HG03108 (cell line): Measurements from ENCODE around the gene THAP10.
"Not testable (repeated sequence)": the region's sequence is repeated elsewhere in the genome, so short reads cannot be mapped to it uniquely, and the experiment has no call there.

Experiments
- ATAC-seq: cut with Tn5 transposase; IDR thresholded peaks from one replicate; pipeline ENCODE4 v1.9.1; 2021; ENCODE audit warnings: moderate library complexity; ENCODE audit not compliant: unreplicated experiment

Gene THAP10

DNA sequence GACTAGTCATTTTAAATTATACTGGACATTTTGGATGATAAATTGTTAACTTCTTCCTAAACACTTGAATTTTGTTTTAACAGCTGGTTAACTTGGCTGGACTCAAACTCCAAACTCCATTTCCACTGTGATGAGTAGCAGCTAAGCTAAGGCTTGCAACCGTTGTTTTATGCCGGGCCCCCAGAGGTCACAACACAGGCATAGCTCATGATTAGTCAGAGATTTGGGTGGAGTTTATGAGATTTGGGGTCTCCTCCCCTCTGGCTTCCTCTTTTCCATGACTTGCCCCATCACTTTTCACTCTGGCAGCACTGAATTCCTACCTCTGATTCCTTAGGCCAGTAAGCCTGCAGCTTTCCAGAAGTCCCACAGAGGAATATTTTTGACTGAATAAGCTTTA lies 12.8 kb downstream of the THAP10 start:
- no peak for ATAC-seq

DNA sequence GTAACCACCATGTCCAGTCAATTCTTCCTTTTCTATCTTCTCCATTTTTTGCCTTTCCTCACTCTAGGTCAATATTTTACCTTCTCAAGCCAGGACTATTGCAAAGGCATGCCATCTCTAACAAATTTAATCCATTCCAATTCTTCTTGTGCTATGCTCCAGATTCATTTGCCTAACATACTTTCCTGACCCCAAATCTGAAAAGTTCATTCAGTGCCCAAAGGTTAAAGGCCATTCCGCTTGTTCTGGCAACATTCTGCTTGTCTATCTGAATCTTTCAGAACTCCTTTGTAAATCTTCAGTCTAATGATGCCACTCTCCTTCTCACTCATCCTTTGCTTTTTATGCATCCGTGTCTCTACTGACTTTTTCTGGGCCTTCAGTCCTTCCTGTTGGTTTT lies 15.6 kb downstream of the THAP10 start:
- no peak for ATAC-seq

DNA sequence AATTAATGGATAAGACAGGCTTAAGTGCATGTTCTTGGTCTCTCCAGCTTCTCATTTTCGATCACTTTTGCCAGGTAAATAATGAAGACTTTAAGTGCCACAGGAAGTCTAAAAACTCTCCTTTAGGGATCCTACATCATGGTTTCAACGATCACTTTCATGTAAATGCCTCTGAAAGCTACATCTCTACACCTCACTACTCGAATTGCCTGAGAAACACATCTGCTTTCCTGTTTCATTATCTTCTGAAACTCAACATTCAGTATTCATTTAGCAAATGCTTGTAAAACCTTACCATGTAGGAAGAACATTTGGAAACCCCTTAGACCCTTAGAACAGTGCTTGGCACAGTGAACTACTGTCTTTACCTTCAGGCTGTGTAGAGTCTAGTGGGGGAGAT lies 16.2 kb downstream of the THAP10 start:
- ATAC-seq = no peak

DNA sequence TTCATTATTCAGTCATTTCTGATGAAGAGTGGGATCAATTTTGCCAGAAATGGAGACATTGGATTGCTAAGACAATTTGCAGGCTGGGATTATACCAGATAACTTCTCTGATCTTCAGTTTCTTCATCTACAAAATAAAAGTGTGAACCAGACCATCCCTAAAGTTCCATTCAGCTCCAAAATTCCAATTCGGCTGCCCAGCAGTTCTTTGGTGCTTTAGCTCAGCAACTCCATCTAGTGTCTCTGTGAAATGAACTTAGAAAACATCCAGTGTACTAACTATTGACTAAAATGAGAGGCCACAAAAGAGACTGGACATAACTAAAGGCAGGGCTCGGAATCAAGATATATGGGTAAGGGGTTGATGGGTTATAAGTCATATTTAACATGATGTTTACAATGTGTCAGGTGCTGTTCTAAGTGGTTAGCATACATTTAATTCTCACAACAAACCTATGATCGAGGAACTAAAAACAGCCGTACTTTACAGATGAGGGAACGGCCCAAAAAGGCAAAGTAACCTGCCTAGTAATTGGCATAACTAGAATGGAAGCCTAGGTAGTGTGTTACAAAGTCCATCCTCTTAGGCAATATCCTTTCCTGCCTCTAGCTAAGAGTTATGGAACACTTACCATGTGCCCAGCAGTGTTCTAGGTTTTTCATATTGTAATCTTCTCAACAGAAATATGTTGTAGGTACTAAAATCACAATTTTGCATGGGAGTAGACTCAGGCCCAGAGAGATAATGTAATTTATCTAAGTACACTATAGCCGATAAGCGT lies 17.0 kb downstream of the THAP10 start:
- ATAC-seq = no peak

DNA sequence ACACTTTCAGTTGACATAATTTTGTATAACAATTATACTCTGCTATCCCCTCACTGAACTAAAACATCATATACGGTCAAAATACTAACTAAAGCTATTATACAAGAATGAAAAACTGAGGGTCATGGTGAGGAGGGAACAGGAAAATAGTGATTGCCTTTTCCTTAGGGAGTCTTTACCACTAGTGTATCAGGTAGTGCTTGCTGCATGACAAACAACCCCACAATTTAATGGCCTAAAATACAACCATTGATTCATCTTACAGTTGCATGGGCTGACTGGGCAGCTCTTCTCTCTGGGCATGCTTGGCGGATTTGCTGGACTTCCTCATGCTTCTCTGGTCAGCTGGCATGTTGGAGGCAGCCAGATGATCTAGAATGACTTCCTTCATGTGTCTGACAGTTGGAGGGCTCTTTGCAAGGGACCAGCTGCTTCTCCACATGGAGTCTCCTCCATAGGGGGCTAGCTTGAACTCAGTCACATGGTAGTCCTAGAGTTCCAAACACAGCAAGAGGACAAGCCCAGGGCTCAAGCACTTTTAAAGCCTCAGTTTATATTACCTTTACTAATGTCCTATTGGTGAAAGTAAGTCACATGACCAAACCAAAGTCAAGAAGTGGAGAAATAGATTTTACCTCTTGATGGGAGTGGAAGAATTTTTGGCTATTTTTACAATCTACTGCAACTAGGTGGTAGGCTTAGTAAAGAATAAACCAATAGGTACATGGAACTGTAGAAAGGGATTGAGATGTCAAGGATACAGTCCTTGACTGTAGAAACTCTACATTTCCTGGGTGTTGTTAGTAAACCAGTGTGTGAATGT lies 18.8 kb downstream of the THAP10 start:
- ATAC-seq = no peak

DNA sequence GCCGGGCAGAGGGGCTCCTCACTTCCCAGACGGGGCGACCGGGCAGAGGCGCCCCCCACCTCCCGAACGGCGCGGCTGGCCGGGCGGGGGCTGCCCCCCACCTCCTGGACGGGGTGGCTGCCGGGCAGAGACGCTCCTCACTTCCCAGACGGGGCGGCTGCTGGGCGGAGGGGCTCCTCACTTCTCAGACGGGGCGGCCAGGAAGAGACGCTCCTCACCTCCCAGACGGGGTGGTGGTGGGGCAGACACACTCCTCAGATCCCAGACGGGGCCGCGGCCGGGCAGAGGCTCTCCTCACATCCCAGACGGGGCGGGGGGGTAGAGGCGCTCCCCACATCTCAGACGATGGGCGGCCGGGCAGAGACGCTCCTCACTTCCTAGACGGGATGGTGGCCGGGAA lies 20.7 kb downstream of the THAP10 start:
- not testable (repeated sequence) for ATAC-seq

DNA sequence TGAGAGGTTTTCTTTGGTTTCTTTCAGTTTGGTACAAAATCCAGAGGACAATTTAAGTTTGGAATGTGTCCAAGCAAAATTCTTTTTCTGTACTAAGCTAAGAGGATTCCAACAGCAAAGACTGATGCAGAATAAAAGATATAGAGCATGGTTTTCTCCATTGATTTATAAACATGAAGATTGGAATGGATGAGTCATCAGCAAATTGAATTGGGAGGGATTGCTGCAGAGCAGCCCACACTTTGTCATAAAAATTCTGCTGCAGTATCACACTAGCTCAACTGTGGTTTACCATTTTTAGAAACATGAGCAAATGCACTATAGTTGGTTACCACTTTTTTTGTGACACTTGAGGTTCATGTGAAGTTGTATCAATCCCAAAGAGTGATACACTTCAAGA lies 22.2 kb downstream of the THAP10 start:
- ATAC-seq = no peak

DNA sequence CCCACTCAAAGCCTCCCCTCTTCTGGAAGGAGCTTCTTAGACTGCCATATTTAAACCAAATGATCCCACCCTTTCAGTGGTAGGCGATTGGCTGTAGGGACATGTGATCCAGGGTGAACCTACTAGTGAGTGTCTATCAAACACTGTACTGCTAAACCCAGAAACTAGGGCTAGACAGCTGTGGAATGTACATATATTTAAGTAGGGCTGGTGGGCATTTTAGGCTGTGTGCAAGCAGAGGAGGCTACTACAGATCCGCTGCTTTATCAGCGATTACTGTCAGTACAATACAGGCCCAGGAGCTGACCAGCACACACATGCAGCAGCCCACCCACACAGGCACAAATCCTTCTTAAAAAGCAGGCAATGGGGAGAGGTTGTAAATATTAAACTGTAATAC lies 22.9 kb downstream of the THAP10 start:
- ATAC-seq = no peak

DNA sequence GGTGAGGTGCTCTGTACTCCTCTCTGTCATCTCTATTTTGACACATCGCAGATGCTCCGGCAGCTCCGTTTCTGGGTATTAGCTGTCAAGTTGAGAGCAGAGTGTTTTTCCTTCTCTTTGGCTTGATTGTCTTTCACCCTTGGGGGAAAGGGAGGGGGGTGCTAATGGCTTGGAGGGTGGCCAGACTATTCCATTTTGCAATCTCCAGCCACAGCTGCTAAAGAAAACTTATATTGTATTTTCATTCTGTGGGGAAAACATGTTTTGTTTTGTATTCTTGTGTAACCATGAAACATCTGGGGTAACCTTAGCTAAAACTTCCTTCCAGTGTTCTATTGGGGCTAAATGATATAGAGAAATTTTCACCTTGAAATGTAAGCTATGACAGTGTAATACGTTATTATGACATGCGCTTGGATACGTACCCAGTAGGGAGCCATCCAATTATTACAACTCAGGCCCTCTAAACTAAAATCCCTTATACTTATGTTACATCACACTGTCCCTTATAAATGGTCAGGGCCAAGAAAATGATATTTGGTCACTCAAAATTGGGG lies 24.2 kb downstream of the THAP10 start:
- no peak for ATAC-seq

DNA sequence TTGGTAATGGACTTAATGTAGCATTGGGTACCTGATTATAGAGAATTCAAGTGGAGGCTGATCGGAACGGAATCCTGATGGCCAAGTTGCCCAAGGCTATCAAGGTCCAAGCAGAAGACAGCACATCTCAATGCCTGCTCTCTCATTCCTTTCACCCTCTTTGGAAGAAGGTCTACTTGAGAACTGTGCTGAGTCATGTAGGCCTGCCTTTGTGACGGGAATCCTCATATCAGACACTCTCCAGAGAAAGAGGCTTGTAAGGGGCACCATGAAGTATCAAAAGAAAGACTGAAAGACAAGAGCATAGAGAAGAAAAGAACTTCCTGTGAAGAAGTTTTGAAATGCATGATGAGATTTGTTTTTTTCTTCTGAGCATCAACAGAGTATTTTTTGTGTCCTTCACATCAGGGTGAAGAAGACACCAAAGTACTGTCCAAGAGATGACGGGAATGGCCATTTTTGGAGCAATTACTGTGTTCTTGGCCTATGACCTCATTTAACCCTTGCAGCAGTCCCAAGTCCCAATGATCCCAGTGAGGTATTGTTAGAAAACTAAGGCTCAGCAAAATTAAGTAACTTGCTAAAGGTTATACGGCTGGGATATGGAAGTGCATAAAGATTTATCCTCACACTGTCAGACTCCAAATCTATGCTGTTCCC lies 25.1 kb downstream of the THAP10 start:
- no peak for ATAC-seq

DNA sequence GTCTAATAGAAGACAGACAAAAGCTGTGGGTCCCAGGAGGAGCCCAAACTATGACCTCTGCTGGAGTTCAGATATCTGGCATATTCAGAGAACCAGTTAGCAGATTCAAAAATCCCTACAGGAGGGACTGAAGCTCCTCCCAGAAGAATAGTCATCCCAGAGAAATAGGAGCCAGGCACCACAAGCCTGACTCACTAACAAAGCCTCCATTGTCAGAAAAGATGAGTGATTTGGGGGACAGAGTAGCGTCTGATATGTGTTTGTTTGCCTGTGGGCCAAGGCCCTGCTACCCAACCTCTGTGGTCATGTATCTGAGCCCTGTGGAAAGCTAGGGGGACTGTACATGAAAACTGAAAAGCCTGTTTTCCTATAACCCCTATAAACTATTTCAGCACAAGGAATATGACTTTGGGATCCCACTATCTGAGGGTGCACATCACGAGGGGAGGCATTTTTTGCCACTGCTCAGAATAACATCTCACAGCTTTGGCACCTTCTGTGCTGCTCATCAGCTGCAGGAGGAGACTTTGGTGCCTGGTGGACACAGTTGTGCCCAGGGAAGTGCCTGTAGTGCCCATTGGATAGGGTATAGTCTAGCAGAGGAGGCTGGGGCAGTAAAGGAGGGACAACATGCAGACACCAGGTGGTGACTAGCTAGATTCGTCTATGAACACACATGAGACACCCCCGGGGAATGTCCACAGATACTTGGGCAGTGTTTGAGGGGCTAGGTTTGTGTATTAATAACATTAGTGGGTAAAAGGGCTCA lies 28.6 kb downstream of the THAP10 start:
- ATAC-seq = no peak

DNA sequence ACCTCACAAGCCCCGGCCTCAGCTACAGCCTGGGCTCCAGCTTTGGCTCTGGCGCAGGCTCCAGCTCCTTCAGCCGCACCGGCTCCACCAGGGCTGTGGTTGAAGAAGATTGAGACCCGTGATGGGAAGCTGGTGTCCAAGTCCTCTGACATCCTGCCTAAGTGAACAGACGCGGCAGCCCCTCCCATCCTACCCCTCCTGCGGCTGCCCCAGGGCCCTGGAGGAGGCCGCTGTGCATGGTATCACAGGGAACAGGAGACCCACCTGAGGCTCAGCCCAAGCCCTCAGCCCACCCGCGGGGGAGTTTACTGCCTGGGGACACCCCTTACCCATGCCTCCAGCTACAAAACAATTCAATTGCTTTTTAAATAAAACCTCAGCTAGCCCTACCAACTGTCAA lies 32.2 kb downstream of the THAP10 start:
- no peak for ATAC-seq

DNA sequence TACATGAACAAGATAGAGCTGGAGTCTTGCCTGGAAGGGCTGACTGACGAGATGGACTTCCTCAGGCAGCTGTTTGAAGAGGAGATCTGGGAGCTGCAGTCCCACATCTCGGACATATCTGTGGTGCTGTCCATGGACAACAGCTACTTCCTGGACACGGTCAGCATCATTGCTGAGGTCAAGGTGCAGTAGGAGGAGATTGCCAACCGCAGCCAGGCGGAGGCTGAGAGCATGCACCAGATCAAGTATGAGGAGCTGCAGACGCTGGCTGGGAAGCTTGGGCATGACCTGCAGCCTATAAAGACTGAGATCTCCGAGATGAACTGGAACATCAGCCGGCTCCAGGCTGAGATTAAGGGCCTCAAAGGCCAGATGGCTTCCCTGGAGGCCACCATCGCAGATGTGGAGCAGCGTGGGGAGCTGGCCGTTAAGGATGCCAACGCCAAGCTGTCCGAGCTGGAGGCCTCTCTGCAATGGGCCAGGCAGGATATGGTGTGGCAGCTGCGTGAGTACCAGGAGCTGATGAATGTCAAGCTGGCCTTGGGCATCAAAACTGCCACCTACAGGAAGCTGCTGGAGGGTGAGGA lies 32.8 kb downstream of the THAP10 start:
- no peak for ATAC-seq

DNA sequence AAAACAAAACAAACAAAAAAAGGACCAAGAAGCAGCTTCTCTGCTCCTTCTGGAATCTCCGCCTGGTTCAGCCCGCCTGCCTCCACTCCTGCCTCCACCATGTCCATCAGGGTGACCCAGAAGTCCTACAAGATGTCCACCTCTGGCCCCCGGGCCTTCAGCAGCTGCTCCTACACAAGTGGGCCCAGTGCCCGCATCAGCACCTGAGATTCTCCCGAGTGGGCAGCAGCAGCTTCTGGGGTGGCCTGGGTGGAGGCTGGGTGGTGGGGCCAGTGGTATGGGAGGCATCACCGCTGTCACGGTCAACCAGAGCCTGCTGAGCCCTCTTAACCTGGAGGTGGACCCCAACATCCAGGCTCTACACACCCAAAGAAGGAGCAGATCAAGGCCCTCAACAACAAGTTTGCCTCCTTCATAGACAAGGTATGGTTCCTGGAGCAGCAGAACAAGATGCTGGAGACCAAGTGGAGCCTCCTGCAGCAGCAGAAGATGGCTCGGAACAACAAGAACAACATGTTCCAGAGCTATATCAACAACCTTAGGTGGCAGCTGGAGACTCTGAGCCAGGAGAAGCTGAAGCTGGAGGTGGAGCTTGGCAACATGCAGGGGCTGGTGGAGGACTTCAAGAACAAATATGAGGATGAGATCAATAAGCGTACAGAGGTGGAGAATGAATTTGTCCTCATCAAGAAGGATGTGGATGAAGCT lies 33.5 kb downstream of the THAP10 start:
- ATAC-seq = not testable (repeated sequence)

DNA sequence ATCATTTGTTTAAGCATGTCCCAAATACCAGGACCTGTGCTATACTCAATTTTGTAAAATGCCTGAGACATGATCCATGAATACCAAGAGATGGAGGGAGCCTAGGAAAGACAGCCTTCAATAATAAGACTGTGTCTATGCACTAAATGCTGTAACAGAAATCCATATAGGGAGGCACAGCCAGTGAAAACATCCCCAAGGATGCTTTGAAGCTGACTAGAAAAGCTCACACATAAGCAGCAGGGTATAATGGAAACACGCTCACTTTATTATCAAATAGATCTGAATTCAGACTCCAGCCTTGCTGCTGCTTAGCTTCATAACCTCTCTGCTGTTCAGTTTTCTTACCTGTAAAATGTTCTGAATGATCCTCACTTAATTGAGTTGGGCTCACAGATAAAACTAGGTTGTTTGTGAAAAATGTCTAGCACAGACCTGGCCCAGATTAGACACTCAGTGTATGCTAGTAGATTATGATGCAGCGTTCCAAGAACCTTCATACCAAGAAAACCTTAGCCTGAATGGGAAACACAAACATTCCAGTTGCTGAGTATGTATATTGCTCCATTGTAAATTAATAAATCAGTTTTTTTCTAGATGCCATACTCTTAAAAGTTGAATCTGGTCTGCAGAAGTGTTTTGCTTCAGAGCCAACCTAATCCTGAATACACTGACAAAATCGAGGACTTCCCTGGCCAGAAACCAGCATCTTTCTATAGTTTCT lies 34.5 kb downstream of the THAP10 start:
- ATAC-seq = no peak

DNA sequence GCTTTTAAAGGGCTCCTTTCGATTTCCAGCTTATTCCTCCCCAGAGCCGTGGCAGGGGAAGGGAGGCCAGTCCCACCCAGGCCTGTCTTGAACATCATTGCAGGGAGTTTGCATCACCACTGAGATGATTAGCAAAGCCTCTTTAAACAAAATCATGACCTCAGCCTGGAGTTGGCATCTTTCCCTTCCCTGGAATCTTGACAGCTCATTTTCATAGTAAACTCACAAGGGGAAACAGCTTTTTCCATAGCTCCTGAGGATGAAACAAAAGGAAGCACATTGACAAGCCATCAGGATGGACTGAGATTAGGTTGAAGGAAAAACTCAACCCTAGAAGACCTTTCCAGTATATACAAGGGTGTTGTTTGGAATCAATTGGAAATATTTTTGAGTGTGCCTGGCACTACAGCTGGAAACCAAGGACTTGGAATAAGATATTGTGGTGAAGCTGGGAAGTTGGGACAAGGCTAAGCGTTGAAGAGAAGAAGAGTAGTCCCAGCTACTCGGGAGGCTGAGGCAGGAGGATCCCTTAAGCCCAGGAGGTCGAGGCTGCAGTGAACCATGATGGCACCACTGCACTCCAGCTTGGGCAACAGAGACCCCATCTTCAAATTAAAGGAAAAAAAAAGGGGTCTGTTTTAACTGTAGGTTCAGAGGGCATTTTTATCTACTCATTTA lies 35.2 kb downstream of the THAP10 start:
- no peak for ATAC-seq

DNA sequence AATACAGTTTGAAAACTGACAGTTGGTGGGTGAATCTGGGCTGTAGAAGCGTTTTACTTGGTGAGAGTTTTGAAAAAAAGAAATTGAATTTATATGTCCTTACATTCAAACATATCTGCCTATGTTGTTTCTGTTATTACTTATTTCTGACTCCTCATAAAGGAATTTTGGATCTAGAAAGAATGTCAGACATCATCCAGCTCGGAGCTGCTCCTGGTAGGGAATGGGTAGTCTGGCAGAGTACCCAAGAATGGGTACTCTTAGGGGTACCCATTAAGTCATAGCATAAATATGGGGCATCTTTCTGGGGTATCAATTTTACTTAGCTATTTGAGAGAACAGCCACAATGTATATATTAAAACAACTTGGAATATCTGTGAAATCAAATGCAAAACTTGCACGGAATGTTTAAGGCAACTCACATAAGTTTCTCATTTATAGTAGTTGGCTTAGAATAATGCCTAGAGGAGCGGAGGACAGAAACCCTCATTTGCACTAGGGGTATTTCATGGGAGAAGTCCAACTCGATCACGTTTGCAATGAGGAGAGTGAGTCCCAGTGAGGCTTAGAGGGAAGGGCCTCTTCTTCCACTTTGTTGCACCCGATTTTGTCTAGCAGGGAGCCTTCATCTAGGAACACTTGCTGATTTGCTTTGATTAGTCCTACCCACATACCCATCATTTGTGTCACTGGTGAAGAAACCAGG lies 35.9 kb downstream of the THAP10 start:
- ATAC-seq = no peak

DNA sequence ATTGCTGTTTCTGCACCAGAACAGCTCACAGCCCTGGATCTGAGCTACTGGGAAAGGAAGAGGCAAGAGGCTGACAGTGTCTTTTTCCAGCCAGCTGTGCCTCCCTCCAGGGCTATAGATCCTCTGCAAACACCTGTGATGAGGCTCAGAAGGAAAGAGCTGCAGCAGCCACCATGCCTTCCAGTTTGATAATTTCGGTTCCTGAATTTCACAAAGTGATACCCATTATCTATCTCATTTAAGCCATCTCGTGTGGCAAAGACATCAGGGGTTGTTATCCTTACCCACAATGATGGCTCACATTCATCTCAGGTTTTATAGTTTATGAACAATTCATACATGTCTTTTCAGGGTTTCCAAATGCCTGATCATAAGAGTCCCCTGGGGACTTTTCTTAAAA lies 36.5 kb downstream of the THAP10 start:
- ATAC-seq = no peak
